GM23338 (cell line): Measurements from ENCODE around the gene FOXN1. TPM values are rescaled to one million over a fixed set of nuclear protein-coding genes. Genes with fewer than 3 reads are reported as not detected.

Experiments used
- ATAC-seq: fragments of 200-7000 bp; cut with Tn5 transposase; 3 replicates; pipeline ENCODE4 v1.9.1; 2020
- DNase-seq: peaks from one replicate; pipeline ENCODE4 v3.0.0-alpha.2; 2015; ENCODE audit warnings: low spot score
- H2AFZ ChIP-seq: fragments of 200-600 bp; sonication (generic); 2 replicates; pipeline ENCODE4 v1.8.0; 2016; ENCODE audit warnings: antibody characterized with exemption, mild to moderate bottlenecking, moderate library complexity
- H3F3A ChIP-seq: fragments of 200-600 bp; sonication (generic); replicated peaks from 2 replicates; pipeline ENCODE4 v1.8.0; 2017; ENCODE audit warnings: antibody characterized with exemption, mixed run types, low read depth
- H3K27ac ChIP-seq: fragments of 200-600 bp; sonication (generic); 2 replicates; pipeline ENCODE4 v1.6.1; 2016; ENCODE audit warnings: low read depth
- H3K27me3 ChIP-seq: fragments of 200-600 bp; sonication (generic); 2 replicates; pipeline ENCODE4 v1.8.0; 2016; ENCODE audit warnings: mild to moderate bottlenecking, mixed run types, moderate library complexity; ENCODE audit not compliant: insufficient read depth
- H3K36me3 ChIP-seq: fragments of 200-600 bp; sonication (generic); 2 replicates; pipeline ENCODE4 v1.8.0; 2016; ENCODE audit warnings: mild to moderate bottlenecking; ENCODE audit not compliant: insufficient read depth
- H3K4me1 ChIP-seq: fragments of 200-600 bp; sonication (generic); 2 replicates; pipeline ENCODE4 v1.8.0; 2016; ENCODE audit warnings: mild to moderate bottlenecking, moderate library complexity; ENCODE audit not compliant: insufficient read depth
- H3K4me2 ChIP-seq: fragments of 200-600 bp; sonication (generic); 2 replicates; pipeline ENCODE4 v1.7.1; 2017; ENCODE audit warnings: mixed run types
- H3K4me3 ChIP-seq: fragments of 200-600 bp; sonication (generic); 2 replicates; pipeline ENCODE4 v1.6.1; 2016; ENCODE audit warnings: mixed run types
- H3K79me2 ChIP-seq: fragments of 200-600 bp; sonication (generic); replicated peaks from 2 replicates; pipeline ENCODE4 v1.8.0; 2017; ENCODE audit warnings: mild to moderate bottlenecking; ENCODE audit not compliant: insufficient read depth
- H3K9me2 ChIP-seq: fragments of 200-600 bp; sonication (generic); 2 replicates; pipeline ENCODE4 v1.8.0; 2017; ENCODE audit not compliant: insufficient read depth
- H4K20me1 ChIP-seq: fragments of 200-600 bp; sonication (generic); replicated peaks from 2 replicates; pipeline ENCODE4 v1.8.0; 2017; ENCODE audit warnings: mild to moderate bottlenecking; ENCODE audit not compliant: insufficient read depth
- H3K27ac Mint-ChIP-seq: 2 replicates; pipeline ENCODE4 v1.8.0; 2020; ENCODE audit warnings: inconsistent platforms, mild to moderate bottlenecking, moderate library complexity, mixed read lengths
- H3K27me3 Mint-ChIP-seq: 3 replicates; pipeline ENCODE4 v1.8.0; 2022; ENCODE audit warnings: low read depth, mild to moderate bottlenecking, moderate library complexity, mixed read lengths, inconsistent platforms; ENCODE audit not compliant: insufficient read depth, poor library complexity
- H3K36me3 Mint-ChIP-seq: 3 replicates; pipeline ENCODE4 v1.8.0; 2021; ENCODE audit warnings: low read depth, mild to moderate bottlenecking, inconsistent platforms, moderate library complexity, mixed read lengths
- H3K4me1 Mint-ChIP-seq: 3 replicates; pipeline ENCODE4 v1.8.0; 2020; ENCODE audit warnings: mild to moderate bottlenecking, inconsistent platforms, mixed read lengths
- H3K4me3 Mint-ChIP-seq: 3 replicates; pipeline ENCODE4 v1.8.0; 2021; ENCODE audit warnings: moderate library complexity, mild to moderate bottlenecking, inconsistent platforms, mixed read lengths
- H3K9me3 Mint-ChIP-seq: 3 replicates; pipeline ENCODE4 v1.8.0; 2020; ENCODE audit warnings: moderate library complexity, mild to moderate bottlenecking, inconsistent platforms, mixed read lengths
- CREB1 ChIP-seq: fragments of 250-450 bp; sonication (Bioruptor Pico); IDR thresholded peaks from 2 replicates; pipeline ENCODE4 v1.5.0; 2020; ENCODE audit warnings: low read depth, mild to moderate bottlenecking, moderate library complexity
- ETS1 ChIP-seq: IDR thresholded peaks from 2 replicates; pipeline ENCODE4 v1.6.1; 2016; ENCODE audit warnings: antibody characterized with exemption
- EZH2 ChIP-seq: fragments of 200-600 bp; sonication (generic); IDR thresholded peaks from one replicate; pipeline ENCODE4 v1.8.0; 2017; ENCODE audit warnings: antibody characterized with exemption, mild to moderate bottlenecking, low read depth; ENCODE audit not compliant: unreplicated experiment
- EZH2phosphoT487 ChIP-seq: fragments of 200-600 bp; sonication (generic); IDR thresholded peaks from one replicate; pipeline ENCODE4 v1.8.1; 2018; ENCODE audit warnings: antibody characterized with exemption; ENCODE audit not compliant: unreplicated experiment
- JUNB ChIP-seq: IDR thresholded peaks from one replicate; pipeline ENCODE4 v1.6.1; 2016; ENCODE audit warnings: antibody characterized with exemption; ENCODE audit not compliant: unreplicated experiment
- NANOG ChIP-seq: IDR thresholded peaks from 2 replicates; pipeline ENCODE4 v1.6.1; 2016; ENCODE audit warnings: antibody characterized with exemption, borderline replicate concordance
- POLR2AphosphoS5 ChIP-seq: IDR thresholded peaks from 2 replicates; pipeline ENCODE4 v1.6.1; 2016; ENCODE audit warnings: antibody characterized with exemption, low read depth
- REST ChIP-seq: IDR thresholded peaks from one replicate; pipeline ENCODE4 v1.6.1; 2018; ENCODE audit warnings: antibody characterized with exemption; ENCODE audit not compliant: unreplicated experiment
- STAT1 ChIP-seq: IDR thresholded peaks from one replicate; pipeline ENCODE4 v1.6.1; 2016; ENCODE audit warnings: antibody characterized with exemption; ENCODE audit not compliant: unreplicated experiment
- ZNF114 ChIP-seq: fragments of 250-450 bp; sonication (Bioruptor Pico); IDR thresholded peaks from 2 replicates; pipeline ENCODE4 v1.5.0; 2020; ENCODE audit warnings: mild to moderate bottlenecking, moderate library complexity
- ZNF331 ChIP-seq: fragments of 250-450 bp; sonication (Bioruptor Pico); IDR thresholded peaks from 2 replicates; pipeline ENCODE4 v1.5.0; 2020; ENCODE audit warnings: low read depth, mild to moderate bottlenecking, moderate library complexity
- polyA plus RNA-seq: library from polyadenylated mRNA; unstranded; fragments of >200 nt; fragmentation: Nextera tagmentation; extraction: Ambion mirVana; gene quantifications from 2 replicates; pipeline ENCODE4 v1.2.1, GENCODE V29; 2016
- total RNA-seq: library from RNA; depleted of rRNA; stranded (reverse); fragments of >200 nt; shearing (Covaris generic); gene quantifications from 2 replicates; pipeline ENCODE4 v1.2.3, GENCODE V29; 2014
- TF ChIP-seq, protein P1 (sequence below), 2 experiments: fragments of 200-600 bp in 1 of 2; sonication (generic) in 1 of 2; conservative IDR thresholded peaks; 2 replicates each; pipeline versions ENCODE4 v1.5.1 to v1.6.1; 2016 to 2017; ENCODE audit warnings: antibody characterized with exemption in 2 of 2, low read depth in 2 of 2, mild to moderate bottlenecking in 2 of 2, moderate library complexity in 1 of 2
- TF ChIP-seq, protein P2 (sequence below): fragments of 250-450 bp; sonication (Bioruptor Pico); IDR thresholded peaks from 2 replicates; pipeline ENCODE4 v1.5.0; 2020; ENCODE audit warnings: mild to moderate bottlenecking, moderate library complexity

FOXN1 gene
- total and polyA plus RNA-seq, 2 experiments from 2014 or later: not detected

GRCh38 chr17:28584434-28584833 lies 78.3 kb downstream of the FOXN1 start:
- no peak overlapping the region for H3K27ac Mint-ChIP-seq
- H3K4me2 ChIP-seq: no peak overlapping the region
- H3K36me3 ChIP-seq: peaks cover 84% of the 10 kb centered on the region
- DNase-seq (no peak), ATAC-seq (no peak)
- no peak overlapping the region; the same call in 2 of the 3 replicates for H3K4me3 Mint-ChIP-seq
- no peak overlapping the region for H2AFZ ChIP-seq
- H3K27me3 Mint-ChIP-seq: peaks cover 2% of the 10 kb centered on the region
- H3K4me3 ChIP-seq: no peak overlapping the region
- TF ChIP-seq ZNF331 (no peak), ETS1 (no peak), REST (no peak), JUNB (no peak), POLR2AphosphoS5 (no peak), NANOG (no peak), EZH2phosphoT487 (no peak), EZH2 (no peak), CREB1 (CRISPR knock-in tag) (no peak), STAT1 (no peak), ZNF114 (no peak)
- TF ChIP-seq, protein P1, sequence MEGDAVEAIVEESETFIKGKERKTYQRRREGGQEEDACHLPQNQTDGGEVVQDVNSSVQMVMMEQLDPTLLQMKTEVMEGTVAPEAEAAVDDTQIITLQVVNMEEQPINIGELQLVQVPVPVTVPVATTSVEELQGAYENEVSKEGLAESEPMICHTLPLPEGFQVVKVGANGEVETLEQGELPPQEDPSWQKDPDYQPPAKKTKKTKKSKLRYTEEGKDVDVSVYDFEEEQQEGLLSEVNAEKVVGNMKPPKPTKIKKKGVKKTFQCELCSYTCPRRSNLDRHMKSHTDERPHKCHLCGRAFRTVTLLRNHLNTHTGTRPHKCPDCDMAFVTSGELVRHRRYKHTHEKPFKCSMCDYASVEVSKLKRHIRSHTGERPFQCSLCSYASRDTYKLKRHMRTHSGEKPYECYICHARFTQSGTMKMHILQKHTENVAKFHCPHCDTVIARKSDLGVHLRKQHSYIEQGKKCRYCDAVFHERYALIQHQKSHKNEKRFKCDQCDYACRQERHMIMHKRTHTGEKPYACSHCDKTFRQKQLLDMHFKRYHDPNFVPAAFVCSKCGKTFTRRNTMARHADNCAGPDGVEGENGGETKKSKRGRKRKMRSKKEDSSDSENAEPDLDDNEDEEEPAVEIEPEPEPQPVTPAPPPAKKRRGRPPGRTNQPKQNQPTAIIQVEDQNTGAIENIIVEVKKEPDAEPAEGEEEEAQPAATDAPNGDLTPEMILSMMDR (conservative IDR thresholded peaks at IDR 0.05; ENCODE audit: low read depth in 2 of 2): no peak
- TF ChIP-seq, protein P2, sequence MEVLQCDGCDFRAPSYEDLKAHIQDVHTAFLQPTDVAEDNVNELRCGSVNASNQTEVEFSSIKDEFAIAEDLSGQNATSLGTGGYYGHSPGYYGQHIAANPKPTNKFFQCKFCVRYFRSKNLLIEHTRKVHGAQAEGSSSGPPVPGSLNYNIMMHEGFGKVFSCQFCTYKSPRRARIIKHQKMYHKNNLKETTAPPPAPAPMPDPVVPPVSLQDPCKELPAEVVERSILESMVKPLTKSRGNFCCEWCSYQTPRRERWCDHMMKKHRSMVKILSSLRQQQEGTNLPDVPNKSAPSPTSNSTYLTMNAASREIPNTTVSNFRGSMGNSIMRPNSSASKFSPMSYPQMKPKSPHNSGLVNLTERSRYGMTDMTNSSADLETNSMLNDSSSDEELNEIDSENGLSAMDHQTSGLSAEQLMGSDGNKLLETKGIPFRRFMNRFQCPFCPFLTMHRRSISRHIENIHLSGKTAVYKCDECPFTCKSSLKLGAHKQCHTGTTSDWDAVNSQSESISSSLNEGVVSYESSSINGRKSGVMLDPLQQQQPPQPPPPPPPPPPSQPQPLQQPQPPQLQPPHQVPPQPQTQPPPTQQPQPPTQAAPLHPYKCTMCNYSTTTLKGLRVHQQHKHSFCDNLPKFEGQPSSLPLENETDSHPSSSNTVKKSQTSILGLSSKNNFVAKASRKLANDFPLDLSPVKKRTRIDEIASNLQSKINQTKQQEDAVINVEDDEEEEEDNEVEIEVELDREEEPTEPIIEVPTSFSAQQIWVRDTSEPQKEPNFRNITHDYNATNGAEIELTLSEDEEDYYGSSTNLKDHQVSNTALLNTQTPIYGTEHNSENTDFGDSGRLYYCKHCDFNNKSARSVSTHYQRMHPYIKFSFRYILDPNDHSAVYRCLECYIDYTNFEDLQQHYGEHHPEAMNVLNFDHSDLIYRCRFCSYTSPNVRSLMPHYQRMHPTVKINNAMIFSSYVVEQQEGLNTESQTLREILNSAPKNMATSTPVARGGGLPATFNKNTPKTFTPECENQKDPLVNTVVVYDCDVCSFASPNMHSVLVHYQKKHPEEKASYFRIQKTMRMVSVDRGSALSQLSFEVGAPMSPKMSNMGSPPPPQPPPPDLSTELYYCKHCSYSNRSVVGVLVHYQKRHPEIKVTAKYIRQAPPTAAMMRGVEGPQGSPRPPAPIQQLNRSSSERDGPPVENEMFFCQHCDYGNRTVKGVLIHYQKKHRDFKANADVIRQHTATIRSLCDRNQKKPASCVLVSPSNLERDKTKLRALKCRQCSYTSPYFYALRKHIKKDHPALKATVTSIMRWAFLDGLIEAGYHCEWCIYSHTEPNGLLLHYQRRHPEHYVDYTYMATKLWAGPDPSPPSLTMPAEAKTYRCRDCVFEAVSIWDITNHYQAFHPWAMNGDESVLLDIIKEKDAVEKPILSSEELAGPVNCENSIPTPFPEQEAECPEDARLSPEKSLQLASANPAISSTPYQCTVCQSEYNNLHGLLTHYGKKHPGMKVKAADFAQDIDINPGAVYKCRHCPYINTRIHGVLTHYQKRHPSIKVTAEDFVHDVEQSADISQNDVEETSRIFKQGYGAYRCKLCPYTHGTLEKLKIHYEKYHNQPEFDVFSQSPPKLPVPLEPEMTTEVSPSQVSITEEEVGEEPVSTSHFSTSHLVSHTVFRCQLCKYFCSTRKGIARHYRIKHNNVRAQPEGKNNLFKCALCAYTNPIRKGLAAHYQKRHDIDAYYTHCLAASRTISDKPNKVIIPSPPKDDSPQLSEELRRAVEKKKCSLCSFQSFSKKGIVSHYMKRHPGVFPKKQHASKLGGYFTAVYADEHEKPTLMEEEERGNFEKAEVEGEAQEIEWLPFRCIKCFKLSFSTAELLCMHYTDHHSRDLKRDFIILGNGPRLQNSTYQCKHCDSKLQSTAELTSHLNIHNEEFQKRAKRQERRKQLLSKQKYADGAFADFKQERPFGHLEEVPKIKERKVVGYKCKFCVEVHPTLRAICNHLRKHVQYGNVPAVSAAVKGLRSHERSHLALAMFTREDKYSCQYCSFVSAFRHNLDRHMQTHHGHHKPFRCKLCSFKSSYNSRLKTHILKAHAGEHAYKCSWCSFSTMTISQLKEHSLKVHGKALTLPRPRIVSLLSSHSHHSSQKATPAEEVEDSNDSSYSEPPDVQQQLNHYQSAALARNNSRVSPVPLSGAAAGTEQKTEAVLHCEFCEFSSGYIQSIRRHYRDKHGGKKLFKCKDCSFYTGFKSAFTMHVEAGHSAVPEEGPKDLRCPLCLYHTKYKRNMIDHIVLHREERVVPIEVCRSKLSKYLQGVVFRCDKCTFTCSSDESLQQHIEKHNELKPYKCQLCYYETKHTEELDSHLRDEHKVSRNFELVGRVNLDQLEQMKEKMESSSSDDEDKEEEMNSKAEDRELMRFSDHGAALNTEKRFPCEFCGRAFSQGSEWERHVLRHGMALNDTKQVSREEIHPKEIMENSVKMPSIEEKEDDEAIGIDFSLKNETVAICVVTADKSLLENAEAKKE: no peak
- peaks cover 29% of the 10 kb centered on the region for H3K36me3 Mint-ChIP-seq
- H3F3A ChIP-seq: no peaks in the 10 kb centered on the region; the same call in 1 of the 2 replicates
- H3K4me1 ChIP-seq: no peaks in the 10 kb centered on the region
- peaks cover 17% of the 10 kb centered on the region for H4K20me1 ChIP-seq
- no peaks in the 10 kb centered on the region for H3K27me3 ChIP-seq
- H3K9me3 Mint-ChIP-seq: no peaks in the 10 kb centered on the region
- H3K27ac ChIP-seq: no peak overlapping the region
- no peaks in the 10 kb centered on the region for H3K4me1 Mint-ChIP-seq
- H3K79me2 ChIP-seq: peaks cover 5% of the 10 kb centered on the region
- H3K9me2 ChIP-seq: no peaks in the 10 kb centered on the region
